22Rv1 (cell line): ENCODE data around the gene ZEB2.

Experiments used
- CTCF ChIP-seq: fragments of 450-650 bp; IDR thresholded peaks from 2 replicates; pipeline ENCODE4 v1.5.1; 2017; ENCODE audit warnings: mild to moderate bottlenecking
- ZFX ChIP-seq: fragments of 450-650 bp; IDR thresholded peaks from 2 replicates; pipeline ENCODE4 v1.6.1; 2017; ENCODE audit warnings: antibody characterized with exemption, borderline replicate concordance

- no peak for TF ChIP-seq ZFX
- TF ChIP-seq CTCF: no peak
These were observed 47.9 kb downstream of the ZEB2 start for GRCh38 chr2:144472046-144472412.
